Adipose tissue (tissue), 3 donors: Measurements from ENCODE around the gene CDK14. TPM values are rescaled to one million over a fixed set of nuclear protein-coding genes. Genes with fewer than 3 reads are reported as not detected.
"Not testable (repeated sequence)": the region's sequence is repeated elsewhere in the genome, so short reads cannot be mapped to it uniquely, and the experiment has no call there.

Experiments
- H3K27ac ChIP-seq: one replicate; pipeline ENCODE4 v1.5.1; 2013; ENCODE audit warnings: low read depth, low read length
- WGBS, 3 donors: extraction: QIAGEN DNeasy Blood & Tissue Kit; methylation state at CpG; one replicate each; pipeline ENCODE4 v1.1.7; 2013; 5-methylcytosine and 5-hydroxymethylcytosine counted together
- polyA plus RNA-seq, 3 donors: library from polyadenylated mRNA; stranded (reverse); fragments of 200-250 nt; gene quantifications; one replicate each; pipeline ENCODE4 v1.2.3, GENCODE V29; 2013
- donor health status: healthy with polysubstance abuse.
- donor health status: Bipolar disorder and iron deficiency.
- donor health status: healthy.

CDK14 gene
- polyA plus RNA-seq, 3 donors = 4.5 to 14.7 (median 5.2) TPM

- WGBS, 3 donors = 88 to 100% (median 92%) methylated on average over 1 of the region's 1 CpG
- no peak overlapping the region for H3K27ac ChIP-seq
Measured at GRCh38 chr7:90792301-90792700, 196.2 kb downstream of the CDK14 start.

- 95 to 98% (median 96%) methylated on average over 12 of the region's 12 CpGs for WGBS, 3 donors
- not testable (repeated sequence) for H3K27ac ChIP-seq
Measured at GRCh38 chr7:90794234-90794633, 198.1 kb downstream of the CDK14 start.

- 84 to 91% (median 89%) methylated on average over 2 of the region's 2 CpGs for WGBS, 3 donors
- no peak overlapping the region for H3K27ac ChIP-seq
Measured at GRCh38 chr7:90797596-90797995, 201.5 kb downstream of the CDK14 start.

- 21 to 73% (median 65%) methylated on average over 1 of the region's 1 CpG for WGBS, 3 donors
- H3K27ac ChIP-seq = no peak overlapping the region
Measured at GRCh38 chr7:90804370-90804769, 208.2 kb downstream of the CDK14 start.

GRCh38 chr7:90815552-90815951 is 219.4 kb downstream of the CDK14 start:
- 87 to 100% (median 91%) methylated on average over 1 to 2 of the region's 2 CpGs for WGBS, 3 donors
- H3K27ac ChIP-seq = not testable (repeated sequence)

- no peak overlapping the region for H3K27ac ChIP-seq
- WGBS, 3 donors = 67 to 79% (median 72%) methylated on average over 6 of the region's 6 CpGs
Measured at GRCh38 chr7:90816511-90817142, 220.5 kb downstream of the CDK14 start.

GRCh38 chr7:90817151-90817550 is 221.0 kb downstream of the CDK14 start:
- WGBS, 3 donors = 39 to 80% (median 69%) methylated on average over 4 of the region's 4 CpGs
- H3K27ac ChIP-seq = no peak overlapping the region

GRCh38 chr7:90817846-90818245 is 221.7 kb downstream of the CDK14 start:
- 39 to 61% (median 50%) methylated on average over 2 of the region's 2 CpGs for WGBS, 3 donors

GRCh38 chr7:90818341-90818740 is 222.2 kb downstream of the CDK14 start:
- H3K27ac ChIP-seq = no peak overlapping the region
- 73 to 78% (median 77%) methylated on average over 1 of the region's 1 CpG for WGBS, 3 donors

More at GRCh38 chr7:90817846-90818245, 221.7 kb downstream of the CDK14 start:
- no peak overlapping the region for H3K27ac ChIP-seq

- no peak overlapping the region for H3K27ac ChIP-seq
- 72 to 85% (median 82%) methylated on average over 4 of the region's 4 CpGs for WGBS, 3 donors
Measured at GRCh38 chr7:90821961-90822620, 226.0 kb downstream of the CDK14 start.

GRCh38 chr7:90824386-90825307 is 228.5 kb downstream of the CDK14 start:
- 55 to 69% (median 67%) methylated on average over 5 of the region's 5 CpGs for WGBS, 3 donors
- H3K27ac ChIP-seq = no peak overlapping the region

GRCh38 chr7:90825779-90826178 is 229.7 kb downstream of the CDK14 start:
- WGBS, 3 donors = 63 to 71% (median 65%) methylated on average over 2 of the region's 2 CpGs
- no peak overlapping the region for H3K27ac ChIP-seq

- 91 to 98% (median 93%) methylated on average over 3 of the region's 3 CpGs for WGBS, 3 donors
- no peak overlapping the region for H3K27ac ChIP-seq
Measured at GRCh38 chr7:90828601-90829000, 232.5 kb downstream of the CDK14 start.

- H3K27ac ChIP-seq = no peak overlapping the region
- WGBS, 3 donors = 91 to 98% (median 95%) methylated on average over 3 of the region's 3 CpGs
Measured at GRCh38 chr7:90830308-90830707, 234.2 kb downstream of the CDK14 start.

GRCh38 chr7:90832726-90833125 is 236.6 kb downstream of the CDK14 start:
- 85 to 92% (median 87%) methylated on average over 3 of the region's 3 CpGs for WGBS, 3 donors
- H3K27ac ChIP-seq = no peak overlapping the region

GRCh38 chr7:90833443-90833842 is 237.3 kb downstream of the CDK14 start:
- no peak overlapping the region for H3K27ac ChIP-seq
- WGBS, 3 donors = 92 to 100% (median 97%) methylated on average over 1 of the region's 1 CpG

GRCh38 chr7:90834771-90835170 is 238.7 kb downstream of the CDK14 start:
- WGBS, 3 donors = 91 to 97% (median 96%) methylated on average over 2 of the region's 2 CpGs
- no peak overlapping the region for H3K27ac ChIP-seq

GRCh38 chr7:90835861-90836260 is 239.7 kb downstream of the CDK14 start:
- 93 to 97% (median 96%) methylated on average over 1 of the region's 1 CpG for WGBS, 3 donors
- H3K27ac ChIP-seq = no peak overlapping the region

- no peak overlapping the region for H3K27ac ChIP-seq
- 83 to 91% (median 88%) methylated on average over 2 of the region's 2 CpGs for WGBS, 3 donors
Measured at GRCh38 chr7:90836937-90837336, 240.8 kb downstream of the CDK14 start.
